ENCODE data around the gene GNAZ.

The GNAZ gene

GRCh38 chr22:23053051-23053707, 17.1 kb upstream of the GNAZ start:
- Histone ChIP-seq H3K27ac (ENCODE audit: low read length) (no peak overlapping the region), H3K9me2 (replicated peaks; ENCODE audit: insufficient read depth, low read length) (no peaks in the 10 kb centered on the region), H2AFZ (ENCODE audit: low read length) (no peak overlapping the region), H3K9me3 (replicated peaks; ENCODE audit: insufficient read depth, low read length) (no peaks in the 10 kb centered on the region), H3K4me2 (ENCODE audit: low read depth, low read length) (no peak overlapping the region), H3K27me3 (replicated peaks; ENCODE audit: insufficient read depth, low read length) (no peaks in the 10 kb centered on the region), H3K36me3 (replicated peaks; ENCODE audit: insufficient read depth, low read length) (no peaks in the 10 kb centered on the region), H3K4me1 (ENCODE audit: low read length) (peaks cover 15% of the 10 kb centered on the region), H4K20me1 (ENCODE audit: insufficient read depth, low read length) (no peaks in the 10 kb centered on the region), H3F3A (ENCODE audit: insufficient read depth, low read length) (no peaks in the 10 kb centered on the region; the same call in 1 of the 2 replicates), H3K79me2 (ENCODE audit: low read length) (no peaks in the 10 kb centered on the region), H3K4me3 (ENCODE audit: low read length) (no peak overlapping the region), H3K9ac (ENCODE audit: low read length) (no peak overlapping the region)
- no peak for TF ChIP-seq EZH2 (optimal IDR thresholded peaks at IDR 0.05; ENCODE audit: low read depth, low read length)
- DNase-seq = no peak

- no peak for DNase-seq
- no peak overlapping the region for H3K9ac ChIP-seq (ENCODE audit: low read length)
- no peak overlapping the region for H3K27ac ChIP-seq (ENCODE audit: low read length)
- H2AFZ ChIP-seq (ENCODE audit: low read length) = 0 out of 2 replicates have a peak overlapping the region, but pooled peaks have one; percentile 2
- peaks cover 15% of the 10 kb centered on the region for H3K4me1 ChIP-seq (ENCODE audit: low read length)
- no peaks in the 10 kb centered on the region for H3K36me3 ChIP-seq (replicated peaks; ENCODE audit: insufficient read depth, low read length)
- no peak overlapping the region for H3K4me3 ChIP-seq (ENCODE audit: low read length)
- no peaks in the 10 kb centered on the region; the same call in 1 of the 2 replicates for H3F3A ChIP-seq (ENCODE audit: insufficient read depth, low read length)
- no peaks in the 10 kb centered on the region for H4K20me1 ChIP-seq (ENCODE audit: insufficient read depth, low read length)
- peak overlapping the region; percentile 19; the same call in 1 of the 2 replicates for H3K4me2 ChIP-seq (ENCODE audit: low read depth, low read length)
- no peaks in the 10 kb centered on the region for H3K27me3 ChIP-seq (replicated peaks; ENCODE audit: insufficient read depth, low read length)
- no peaks in the 10 kb centered on the region for H3K9me2 ChIP-seq (replicated peaks; ENCODE audit: insufficient read depth, low read length)
- no peaks in the 10 kb centered on the region for H3K9me3 ChIP-seq (replicated peaks; ENCODE audit: insufficient read depth, low read length)
- TF ChIP-seq EZH2 (optimal IDR thresholded peaks at IDR 0.05; ENCODE audit: low read depth, low read length) = no peak
- TF ChIP-seq EZH2phosphoT487 (IDR thresholded peaks at IDR 0.05; ENCODE audit: low read length) = no peak
- no peak for TF ChIP-seq CTCF (IDR thresholded peaks at IDR 0.05; ENCODE audit: low read length)
- no peaks in the 10 kb centered on the region for H3K79me2 ChIP-seq (ENCODE audit: low read length)
Measured at GRCh38 chr22:23053912-23054530, 16.3 kb upstream of the GNAZ start.

GRCh38 chr22:23054531-23055257, 15.6 kb upstream of the GNAZ start:
- no peaks in the 10 kb centered on the region for H3K79me2 ChIP-seq (ENCODE audit: low read length)
- no peaks in the 10 kb centered on the region for H3K36me3 ChIP-seq (replicated peaks; ENCODE audit: insufficient read depth, low read length)
- no peak overlapping the region for H3K4me3 ChIP-seq (ENCODE audit: low read length)
- H3K9me3 ChIP-seq (replicated peaks; ENCODE audit: insufficient read depth, low read length) = no peaks in the 10 kb centered on the region
- no peak overlapping the region for H3K9ac ChIP-seq (ENCODE audit: low read length)
- H2AFZ ChIP-seq (ENCODE audit: low read length) = 0 out of 2 replicates have a peak overlapping the region, but pooled peaks have one; percentile 2
- H3F3A ChIP-seq (ENCODE audit: insufficient read depth, low read length) = no peaks in the 10 kb centered on the region; the same call in 1 of the 2 replicates
- no peak overlapping the region for H3K27ac ChIP-seq (ENCODE audit: low read length)
- peaks cover 15% of the 10 kb centered on the region for H3K4me1 ChIP-seq (ENCODE audit: low read length)
- H3K9me2 ChIP-seq (replicated peaks; ENCODE audit: insufficient read depth, low read length) = no peaks in the 10 kb centered on the region
- H4K20me1 ChIP-seq (ENCODE audit: insufficient read depth, low read length) = no peaks in the 10 kb centered on the region
- no peaks in the 10 kb centered on the region for H3K27me3 ChIP-seq (replicated peaks; ENCODE audit: insufficient read depth, low read length)
- DNase-seq = peak; percentile 50
- peak overlapping the region; percentile 19 for H3K4me2 ChIP-seq (ENCODE audit: low read depth, low read length)
- TF ChIP-seq EZH2phosphoT487 (IDR thresholded peaks at IDR 0.05; ENCODE audit: low read length) (no peak), EZH2 (optimal IDR thresholded peaks at IDR 0.05; ENCODE audit: low read depth, low read length) (no peak), CTCF (IDR thresholded peaks at IDR 0.05; ENCODE audit: low read length) (no peak)
